Parathyroid adenoma (tissue), 2 donors: ENCODE results near the gene GAS6.

Source experiments
- H2AFZ ChIP-seq: fragments of 300-600 bp; sonication (generic); one replicate; pipeline ENCODE4 v1.7.0; 2017; ENCODE audit warnings: antibody characterized with exemption, mild to moderate bottlenecking
- H3K27ac ChIP-seq: fragments of 300-600 bp; sonication (generic); one replicate; pipeline ENCODE4 v1.7.0; 2017
- H3K27me3 ChIP-seq: fragments of 300-600 bp; sonication (generic); one replicate; pipeline ENCODE4 v1.7.0; 2017; ENCODE audit warnings: low read length; ENCODE audit not compliant: control insufficient read depth, insufficient read depth
- H3K36me3 ChIP-seq: fragments of 300-600 bp; sonication (generic); one replicate; pipeline ENCODE4 v1.7.0; 2017; ENCODE audit warnings: low read length; ENCODE audit not compliant: control insufficient read depth, insufficient read depth
- H3K4me1 ChIP-seq: fragments of 300-600 bp; sonication (generic); one replicate; pipeline ENCODE4 v1.7.0; 2017; ENCODE audit warnings: control low read depth
- H3K4me2 ChIP-seq: fragments of 300-600 bp; sonication (generic); one replicate; pipeline ENCODE4 v1.7.0; 2017; ENCODE audit warnings: low read length
- H3K4me3 ChIP-seq: fragments of 300-600 bp; sonication (generic); one replicate; pipeline ENCODE4 v1.7.0; 2017; ENCODE audit warnings: low read depth, low read length
- H3K79me2 ChIP-seq: fragments of 300-600 bp; sonication (generic); one replicate; pipeline ENCODE4 v1.7.0; 2017; ENCODE audit warnings: control low read depth
- H3K9ac ChIP-seq: fragments of 300-600 bp; sonication (generic); one replicate; pipeline ENCODE4 v1.7.0; 2017; ENCODE audit warnings: mild to moderate bottlenecking
- H3K9me3 ChIP-seq: fragments of 300-600 bp; sonication (generic); one replicate; pipeline ENCODE4 v1.7.0; 2017; ENCODE audit warnings: low read length; ENCODE audit not compliant: control insufficient read depth
- TF ChIP-seq, protein P1 (sequence below): fragments of 300-600 bp; sonication (generic); IDR thresholded peaks from one replicate; pipeline ENCODE4 v1.7.0; 2017; ENCODE audit warnings: antibody characterized with exemption, mild to moderate bottlenecking
- donor health status: primary hyperparathyroidism.

GAS6 gene

DNA sequence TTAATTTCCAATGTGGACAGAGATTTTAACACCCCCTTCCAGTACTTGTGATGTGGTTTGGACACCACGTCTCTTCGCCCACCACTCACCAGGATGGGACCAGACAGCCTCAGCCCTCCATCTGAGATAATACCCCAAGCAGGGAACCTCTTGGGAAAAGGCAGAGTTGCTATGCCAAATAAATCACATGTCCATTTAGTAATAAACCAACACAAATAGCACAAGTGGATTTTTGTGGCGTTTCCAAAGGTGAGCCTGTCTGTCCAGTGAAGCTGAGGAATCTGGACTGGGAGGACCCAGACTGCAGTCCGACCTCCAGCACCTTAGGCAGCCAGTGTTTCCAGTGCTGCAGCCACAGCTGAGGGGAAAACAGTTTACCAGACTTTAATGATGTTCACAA lies 34.1 kb upstream of the GAS6 start:
- no peak overlapping the region for H3K4me2 ChIP-seq
- TF ChIP-seq, protein P1, sequence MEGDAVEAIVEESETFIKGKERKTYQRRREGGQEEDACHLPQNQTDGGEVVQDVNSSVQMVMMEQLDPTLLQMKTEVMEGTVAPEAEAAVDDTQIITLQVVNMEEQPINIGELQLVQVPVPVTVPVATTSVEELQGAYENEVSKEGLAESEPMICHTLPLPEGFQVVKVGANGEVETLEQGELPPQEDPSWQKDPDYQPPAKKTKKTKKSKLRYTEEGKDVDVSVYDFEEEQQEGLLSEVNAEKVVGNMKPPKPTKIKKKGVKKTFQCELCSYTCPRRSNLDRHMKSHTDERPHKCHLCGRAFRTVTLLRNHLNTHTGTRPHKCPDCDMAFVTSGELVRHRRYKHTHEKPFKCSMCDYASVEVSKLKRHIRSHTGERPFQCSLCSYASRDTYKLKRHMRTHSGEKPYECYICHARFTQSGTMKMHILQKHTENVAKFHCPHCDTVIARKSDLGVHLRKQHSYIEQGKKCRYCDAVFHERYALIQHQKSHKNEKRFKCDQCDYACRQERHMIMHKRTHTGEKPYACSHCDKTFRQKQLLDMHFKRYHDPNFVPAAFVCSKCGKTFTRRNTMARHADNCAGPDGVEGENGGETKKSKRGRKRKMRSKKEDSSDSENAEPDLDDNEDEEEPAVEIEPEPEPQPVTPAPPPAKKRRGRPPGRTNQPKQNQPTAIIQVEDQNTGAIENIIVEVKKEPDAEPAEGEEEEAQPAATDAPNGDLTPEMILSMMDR, result no peak
- H3K9ac ChIP-seq, result no peak overlapping the region
- H3K79me2 ChIP-seq, result no peaks in the 10 kb centered on the region
- no peak overlapping the region for H2AFZ ChIP-seq
- H3K4me1 ChIP-seq, result no peaks in the 10 kb centered on the region
- H3K4me3 ChIP-seq, result no peak overlapping the region
- no peaks in the 10 kb centered on the region for H3K9me3 ChIP-seq
- no peaks in the 10 kb centered on the region for H3K27me3 ChIP-seq
- H3K27ac ChIP-seq, result no peak overlapping the region
- no peaks in the 10 kb centered on the region for H3K36me3 ChIP-seq

DNA sequence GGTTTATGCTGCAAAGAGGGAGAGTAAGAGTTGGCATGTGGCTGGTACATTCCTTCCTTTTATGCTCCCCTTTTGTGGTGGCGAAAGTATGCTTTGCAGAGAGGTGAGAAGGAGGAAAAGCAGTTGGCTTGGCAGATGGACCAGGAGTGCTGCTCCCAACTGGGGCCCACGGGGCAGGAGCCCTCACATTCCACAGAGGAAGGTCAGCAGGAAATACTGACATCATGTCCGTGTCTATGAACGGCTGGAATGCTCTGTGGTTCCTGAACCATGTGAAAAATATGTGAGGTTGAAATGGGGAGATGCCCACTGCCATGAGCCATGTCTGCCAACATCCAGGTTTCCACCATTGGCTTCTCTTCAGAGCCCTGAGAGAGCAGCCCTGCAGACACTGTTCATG lies 33.3 kb upstream of the GAS6 start:
- Histone ChIP-seq H3K27me3 (no peaks in the 10 kb centered on the region), H2AFZ (no peak overlapping the region), H3K4me2 (no peak overlapping the region), H3K9me3 (no peaks in the 10 kb centered on the region), H3K9ac (no peak overlapping the region), H3K27ac (no peak overlapping the region), H3K4me1 (no peaks in the 10 kb centered on the region), H3K4me3 (no peak overlapping the region), H3K79me2 (no peaks in the 10 kb centered on the region), H3K36me3 (no peaks in the 10 kb centered on the region)
- TF ChIP-seq, protein P1, result no peak

DNA sequence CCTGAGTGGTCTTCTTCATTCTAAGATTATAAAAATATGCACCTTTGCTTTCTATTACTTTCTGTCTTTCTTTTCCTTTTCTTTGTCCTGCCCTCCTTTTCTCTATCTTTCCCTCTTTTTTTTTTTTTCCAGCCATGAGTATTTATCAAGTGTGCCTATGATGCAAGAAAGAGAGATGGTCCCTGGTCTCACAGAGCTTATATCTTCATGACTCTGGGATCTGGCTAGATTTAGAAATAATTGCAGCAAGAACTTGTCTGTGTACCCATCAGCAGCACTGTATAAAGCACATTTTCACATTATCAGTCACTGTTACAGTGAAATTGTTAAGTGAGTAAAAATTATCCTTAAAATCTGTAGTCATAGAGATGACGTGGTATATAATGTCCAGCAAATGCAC lies 31.6 kb upstream of the GAS6 start:
- Histone ChIP-seq H3K9ac (no peak overlapping the region), H3K79me2 (no peaks in the 10 kb centered on the region), H3K4me1 (peaks cover 6% of the 10 kb centered on the region), H2AFZ (no peak overlapping the region), H3K27me3 (no peaks in the 10 kb centered on the region), H3K9me3 (no peaks in the 10 kb centered on the region), H3K4me3 (no peak overlapping the region), H3K27ac (no peak overlapping the region), H3K4me2 (no peak overlapping the region), H3K36me3 (no peaks in the 10 kb centered on the region)
- TF ChIP-seq, protein P1, result no peak

DNA sequence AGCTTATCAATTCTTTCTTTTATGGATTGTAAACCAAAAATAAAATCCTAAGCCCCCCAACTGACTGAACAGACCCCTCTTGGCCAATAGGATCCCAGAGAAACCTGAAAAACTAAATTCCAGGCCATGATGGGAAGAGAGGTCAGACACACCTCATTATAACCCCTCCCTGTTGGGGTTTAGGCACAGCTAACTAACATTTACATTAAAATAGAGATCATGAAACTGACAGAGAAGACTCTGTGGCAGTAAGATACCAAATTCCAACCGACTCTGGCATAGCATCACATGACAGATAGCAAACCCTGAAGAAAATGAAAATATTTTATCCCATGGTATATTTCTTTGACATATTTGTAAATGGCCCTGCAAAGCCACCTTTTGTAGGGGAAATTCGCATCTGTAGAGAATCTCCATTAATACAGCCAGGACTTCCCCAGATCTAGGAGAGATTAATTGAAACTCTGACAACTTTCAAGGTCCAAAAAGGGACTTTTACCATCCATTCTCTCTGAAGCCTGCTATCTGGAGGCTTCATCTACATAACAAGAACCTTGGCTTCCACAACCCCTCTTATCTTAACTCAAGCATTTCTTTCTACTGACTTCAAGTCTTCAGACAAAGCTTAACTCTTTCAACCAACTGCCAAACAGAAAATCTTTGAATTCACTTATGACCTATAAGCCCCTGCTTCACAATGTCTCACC lies 27.1 kb upstream of the GAS6 start:
- Histone ChIP-seq H3K27ac (no peak overlapping the region), H3K27me3 (no peaks in the 10 kb centered on the region)

More for the DNA sequence above, 27.1 kb upstream of the GAS6 start:
- TF ChIP-seq, protein P1, result no peak
- H3K4me3 ChIP-seq, result no peak overlapping the region
- no peaks in the 10 kb centered on the region for H3K9me3 ChIP-seq
- no peak overlapping the region for H3K9ac ChIP-seq
- no peak overlapping the region for H2AFZ ChIP-seq
- H3K36me3 ChIP-seq, result no peaks in the 10 kb centered on the region
- no peaks in the 10 kb centered on the region for H3K79me2 ChIP-seq
- H3K4me1 ChIP-seq, result peaks cover 11% of the 10 kb centered on the region
- peak overlapping the region; percentile 5 for H3K4me2 ChIP-seq
